CD4-positive, alpha-beta T cell treated with Interleukin-12 subunit alpha and Interleukin-12 subunit beta, for 1 hour (primary cell): Measurements from ENCODE around the gene SRRM5.
A peak's percentile ranks its signal among the peaks of the same experiment; 100 is the strongest.
"Not testable (repeated sequence)": the region's sequence is repeated elsewhere in the genome, so short reads cannot be mapped to it uniquely, and the experiment has no call there.

Experiments
- DNase-seq: peaks from one replicate; pipeline ENCODE4 v3.0.0-alpha.2; 2020

Gene SRRM5

GRCh38 chr19:43640424-43640757, 28.5 kb downstream of the SRRM5 start:
- DNase-seq = no peak

GRCh38 chr19:43641333-43641732, 29.4 kb downstream of the SRRM5 start:
- DNase-seq = no peak

DNA sequence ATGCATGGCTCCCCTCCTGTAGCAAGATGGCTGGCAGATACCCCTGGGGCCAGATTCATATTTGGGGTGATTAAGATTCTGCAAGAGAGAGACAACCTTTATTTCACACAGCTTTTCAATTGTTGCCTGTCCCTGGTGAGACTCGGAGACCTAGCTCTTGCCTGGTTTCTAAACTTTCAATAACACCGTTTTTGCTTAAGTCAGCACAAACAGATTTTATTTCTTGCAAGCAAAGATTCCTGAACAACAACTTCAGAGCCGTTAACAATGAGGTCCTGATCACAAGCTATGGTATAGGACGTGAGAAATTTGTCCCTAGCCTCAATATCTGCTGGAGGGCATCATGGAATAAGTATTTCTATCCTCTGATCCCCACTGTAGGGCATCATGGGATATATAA, 30.6 kb downstream of the SRRM5 start:
- no peak for DNase-seq

DNA sequence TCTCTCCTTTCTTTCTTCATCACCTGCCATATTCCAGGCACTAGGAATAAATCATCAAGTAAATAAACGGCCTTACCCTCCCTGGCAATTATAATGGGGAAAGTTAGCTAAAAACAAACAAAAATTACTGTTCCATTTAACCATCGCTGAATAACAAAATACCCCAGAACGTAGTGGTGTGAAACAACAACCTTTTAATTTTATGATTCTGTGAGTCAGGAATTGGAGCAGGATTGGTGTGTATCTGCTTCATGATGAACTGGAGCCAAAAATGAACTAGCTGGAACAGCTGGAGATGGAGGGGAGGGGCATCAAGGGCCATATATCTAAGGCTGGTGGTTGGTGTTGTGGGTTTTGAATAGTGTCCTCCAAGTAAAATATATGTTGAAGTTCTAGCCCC, 31.4 kb downstream of the SRRM5 start:
- DNase-seq = no peak

- DNase-seq = no peak
Measured at GRCh38 chr19:43644181-43644580, 32.3 kb downstream of the SRRM5 start.

DNA sequence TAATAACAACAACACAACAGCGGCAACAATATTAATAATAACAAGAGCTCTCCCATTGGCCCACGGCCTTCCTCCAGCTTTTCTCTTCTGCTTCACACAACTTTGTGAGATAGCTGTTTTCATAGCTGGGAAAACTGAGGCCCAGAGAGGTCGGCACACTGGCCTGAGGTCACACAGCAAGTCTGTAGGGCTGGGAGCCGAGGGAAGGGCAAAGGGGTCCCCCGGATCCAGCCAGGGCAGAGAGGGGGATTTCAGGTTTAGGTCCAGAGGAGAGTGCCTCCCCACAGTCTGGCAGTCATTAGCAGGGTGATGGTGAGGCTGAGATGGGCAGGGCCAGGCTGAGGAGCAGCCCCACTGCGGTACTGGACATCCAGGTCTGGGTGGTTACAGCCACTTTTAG, 36.7 kb downstream of the SRRM5 start:
- DNase-seq = no peak

DNA sequence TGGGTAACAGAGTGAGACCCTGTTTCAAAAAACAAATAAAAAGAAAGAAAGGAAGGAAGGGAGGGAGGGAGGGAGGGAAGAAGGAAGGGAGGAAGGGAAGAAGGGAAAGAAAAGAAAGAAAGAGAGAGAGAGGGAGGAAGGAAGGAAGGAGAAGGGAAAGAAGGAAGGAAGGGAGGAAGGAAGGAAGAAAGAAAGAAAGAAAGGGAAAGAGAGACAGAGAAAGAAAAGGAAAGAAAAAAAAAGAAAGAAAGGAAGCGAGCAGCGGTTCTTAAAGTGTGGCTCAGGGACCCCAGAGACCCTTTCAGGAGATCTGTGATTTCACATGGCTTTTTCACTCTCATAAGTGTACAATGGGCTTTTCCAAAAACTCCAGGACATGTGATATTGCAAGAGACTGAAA, 37.6 kb downstream of the SRRM5 start:
- DNase-seq = no peak

- not testable (repeated sequence) for DNase-seq
Measured at GRCh38 chr19:43650276-43650675, 38.4 kb downstream of the SRRM5 start.

DNA sequence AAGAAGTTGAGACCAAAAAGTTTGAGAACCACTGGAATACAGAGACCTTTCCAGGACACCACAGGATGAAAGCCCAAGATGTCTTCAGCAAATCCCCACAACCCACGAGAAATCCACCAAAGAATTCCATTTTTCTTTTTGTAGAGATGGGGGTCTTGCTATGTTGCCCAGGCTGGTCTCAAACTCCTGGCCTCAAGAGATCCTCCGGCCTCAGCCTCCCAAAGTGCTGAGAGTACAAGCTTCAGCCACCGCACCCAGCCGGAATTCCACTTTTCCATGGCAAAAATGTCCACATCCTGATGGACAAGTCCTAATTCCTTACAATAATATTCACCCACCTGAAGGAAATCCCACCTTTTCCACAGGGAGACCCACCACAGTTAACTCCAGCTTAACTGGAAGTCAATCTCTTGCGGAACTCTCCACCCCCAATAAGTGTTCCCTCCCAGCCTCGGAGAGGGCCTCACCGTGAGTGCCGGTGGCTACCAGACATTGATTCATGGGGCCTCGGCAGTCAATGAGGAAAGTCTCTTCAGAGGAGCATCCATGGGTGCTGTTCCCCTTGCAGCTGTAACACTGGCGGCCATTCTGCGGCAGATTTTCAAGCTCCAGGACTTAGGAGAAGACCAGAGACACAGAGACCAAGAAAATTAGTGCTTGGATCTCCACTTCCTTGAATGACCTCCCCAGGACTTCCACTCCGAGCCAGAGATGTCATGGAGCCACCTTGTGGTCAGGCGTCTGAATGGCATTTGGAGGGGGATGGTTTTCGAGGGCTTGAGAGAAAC, 40.1 kb downstream of the SRRM5 start:
- peak; percentile 47 for DNase-seq

GRCh38 chr19:43652546-43652874, 40.6 kb downstream of the SRRM5 start:
- no peak for DNase-seq

GRCh38 chr19:43656436-43656835, 44.5 kb downstream of the SRRM5 start:
- no peak for DNase-seq

- no peak for DNase-seq
Measured at GRCh38 chr19:43658001-43658400, 46.1 kb downstream of the SRRM5 start.

DNA sequence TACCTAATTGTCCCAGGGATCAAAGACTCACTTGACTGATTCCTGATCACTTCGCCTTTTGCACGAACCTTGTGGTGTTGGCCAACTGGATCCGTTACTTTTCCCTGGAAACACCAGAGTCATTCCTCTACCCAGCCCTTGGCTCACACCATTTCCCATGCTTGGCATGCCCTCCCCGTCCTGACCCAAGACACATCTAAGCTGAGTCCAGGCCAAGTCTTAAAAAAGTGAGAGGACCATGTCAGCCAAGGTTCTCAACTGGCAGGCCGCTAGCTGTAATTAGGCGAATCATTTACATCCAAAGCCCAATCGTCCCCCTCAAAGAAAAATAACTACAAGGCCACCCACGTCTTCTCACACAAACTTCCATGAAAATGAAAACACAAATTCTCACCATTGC, 46.6 kb downstream of the SRRM5 start:
- DNase-seq = no peak

DNA sequence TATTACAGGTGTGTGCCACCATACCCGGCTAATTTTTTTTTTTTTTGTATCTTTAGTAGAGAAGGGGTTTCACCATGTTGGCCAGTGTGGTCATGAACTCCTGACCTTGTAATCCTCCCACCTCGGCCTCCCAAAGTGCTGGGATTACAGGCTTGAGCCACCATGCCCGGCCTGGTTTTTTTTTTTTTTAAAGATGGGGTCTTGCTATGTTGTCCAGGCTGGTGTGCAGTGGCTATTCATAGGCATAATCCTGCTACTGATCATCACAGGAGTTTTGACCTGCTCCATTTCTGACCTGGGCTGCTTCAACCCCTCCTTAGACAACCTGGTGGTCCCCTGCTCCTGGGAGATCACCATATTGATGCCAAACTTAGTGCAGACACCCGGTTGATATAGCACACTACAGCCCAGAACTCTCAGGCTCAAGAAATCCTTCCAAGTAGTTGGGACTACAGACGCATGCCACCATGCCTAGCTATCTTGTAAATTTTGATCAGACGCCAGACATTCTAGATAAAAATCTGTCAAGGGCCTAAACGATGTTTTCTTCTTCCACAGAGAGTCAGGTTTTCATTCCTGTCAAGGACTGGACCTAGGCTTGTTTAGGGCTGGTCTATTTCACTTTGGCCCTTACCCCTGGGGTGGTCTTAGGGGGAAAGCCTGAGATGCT, 48.5 kb downstream of the SRRM5 start:
- DNase-seq = no peak

DNA sequence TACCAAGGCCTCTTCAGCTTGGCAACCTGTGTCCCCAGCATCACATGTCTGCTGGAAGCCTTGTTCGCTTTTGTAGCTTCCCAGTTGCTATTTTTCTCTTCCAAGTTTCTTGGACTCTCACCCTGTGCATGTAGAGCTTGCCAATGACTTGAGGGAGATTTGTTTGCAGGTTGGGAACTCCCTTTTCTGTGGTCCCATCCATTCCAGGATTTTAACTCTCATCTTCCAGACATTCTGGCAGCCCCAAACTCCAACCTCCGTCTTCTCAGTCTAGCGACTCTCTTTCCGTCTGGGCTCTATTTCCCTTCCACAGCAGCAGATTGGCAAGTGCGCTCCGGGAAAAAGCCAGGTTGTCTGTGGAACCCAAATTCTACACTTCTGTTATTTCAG, 49.1 kb downstream of the SRRM5 start:
- DNase-seq = no peak

GRCh38 chr19:43662487-43662886, 50.6 kb downstream of the SRRM5 start:
- DNase-seq = no peak

DNA sequence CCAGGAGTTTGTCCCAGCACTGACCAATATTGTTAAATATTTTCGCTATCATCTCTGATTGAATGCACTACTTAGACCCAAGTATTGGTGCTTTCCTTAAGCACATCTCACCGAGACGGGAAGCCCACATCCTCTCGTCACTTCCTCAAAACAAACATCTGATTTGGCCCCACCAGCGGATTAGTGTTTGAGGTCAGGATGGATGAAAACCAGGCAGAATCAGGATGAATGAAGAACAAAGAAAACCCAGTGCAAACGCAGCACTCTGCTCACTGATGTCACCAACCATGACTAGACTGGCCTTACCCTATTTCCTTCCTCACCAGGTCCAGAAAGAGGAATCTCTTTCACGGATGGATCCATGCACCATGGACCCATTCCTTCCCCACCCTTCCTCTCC, 52.1 kb downstream of the SRRM5 start:
- peak; percentile 70 for DNase-seq
